ENCODE data around the gene SVIL.
"Not testable (repeated sequence)": the region's sequence is repeated elsewhere in the genome, so short reads cannot be mapped to it uniquely, and the experiment has no call there.

Gene SVIL

DNA sequence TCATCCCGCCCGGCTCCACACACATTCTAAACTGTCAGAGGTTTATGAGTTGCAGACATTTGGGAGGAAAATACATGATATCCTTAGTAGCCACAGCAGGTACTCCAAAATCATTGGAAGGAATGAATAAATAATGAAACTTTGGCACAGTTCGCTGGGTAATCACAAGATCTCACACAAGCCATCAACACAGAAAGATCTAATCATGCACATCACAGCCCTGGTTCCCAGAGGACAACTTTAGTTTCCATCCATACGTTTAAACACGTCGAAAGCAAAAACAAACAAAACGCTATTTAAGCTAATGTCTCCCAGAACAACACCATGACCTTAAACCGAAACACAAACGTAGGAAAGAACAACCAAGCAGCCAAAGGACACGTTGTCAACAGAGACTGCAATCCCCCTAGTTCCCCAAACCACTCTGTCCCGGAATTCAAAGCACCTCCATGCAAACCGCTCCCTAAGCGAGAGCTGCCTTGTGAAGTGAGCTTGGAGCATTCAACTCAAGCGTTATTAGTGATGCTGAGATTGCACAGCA lies 12.3 kb downstream of the SVIL start:
- no peak for DNase-seq (ENCODE audit: low read depth in 2 of 2)

DNA sequence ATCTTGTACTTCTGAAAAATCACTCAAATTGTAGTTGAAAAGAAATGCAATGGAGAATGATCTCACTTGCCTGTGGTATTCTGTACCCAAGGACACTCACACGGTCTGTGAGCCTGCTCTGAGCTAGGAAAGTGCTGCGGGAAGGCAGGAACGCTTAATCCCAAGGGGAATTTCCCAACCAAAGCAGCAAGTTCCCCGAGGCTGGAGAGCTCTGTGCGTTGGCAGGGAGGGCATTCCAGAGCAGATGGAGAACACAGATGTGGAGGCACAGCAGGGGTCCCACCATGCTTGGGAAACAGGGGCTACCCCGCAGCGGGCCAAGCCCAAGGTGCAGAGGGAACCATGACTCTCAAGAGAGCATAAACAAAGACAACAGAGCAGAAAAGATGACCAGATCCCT lies 13.6 kb downstream of the SVIL start:
- no peak for DNase-seq (ENCODE audit: low read depth in 2 of 2)

DNA sequence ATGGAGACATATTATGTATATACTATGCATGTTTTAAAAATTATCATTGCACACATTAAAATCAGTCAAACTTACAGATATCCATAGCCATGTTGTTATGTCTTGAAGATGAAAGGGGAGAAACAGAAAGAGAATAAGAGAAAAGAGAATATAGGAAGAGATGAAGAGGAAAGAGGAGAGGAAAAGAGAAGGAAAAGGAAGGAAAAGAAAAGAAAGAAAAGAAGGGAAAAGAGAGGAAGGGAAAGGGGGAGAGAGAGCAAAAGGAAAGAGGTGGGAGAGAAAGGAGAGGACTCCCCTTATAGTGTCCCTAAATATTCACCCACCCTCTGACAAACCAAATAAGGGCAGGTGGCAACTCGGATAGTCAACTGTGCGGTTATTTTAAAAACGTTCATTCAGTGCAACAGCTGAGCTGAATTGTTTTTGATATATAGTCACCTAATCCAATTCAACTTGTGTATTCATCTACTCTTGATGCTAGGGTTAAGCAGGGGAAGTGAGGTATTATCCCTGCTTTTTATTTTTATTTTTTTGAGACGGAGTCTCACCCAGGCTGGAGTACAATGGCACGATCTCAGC lies 14.6 kb downstream of the SVIL start:
- no peak for DNase-seq (ENCODE audit: low read depth in 2 of 2)

DNA sequence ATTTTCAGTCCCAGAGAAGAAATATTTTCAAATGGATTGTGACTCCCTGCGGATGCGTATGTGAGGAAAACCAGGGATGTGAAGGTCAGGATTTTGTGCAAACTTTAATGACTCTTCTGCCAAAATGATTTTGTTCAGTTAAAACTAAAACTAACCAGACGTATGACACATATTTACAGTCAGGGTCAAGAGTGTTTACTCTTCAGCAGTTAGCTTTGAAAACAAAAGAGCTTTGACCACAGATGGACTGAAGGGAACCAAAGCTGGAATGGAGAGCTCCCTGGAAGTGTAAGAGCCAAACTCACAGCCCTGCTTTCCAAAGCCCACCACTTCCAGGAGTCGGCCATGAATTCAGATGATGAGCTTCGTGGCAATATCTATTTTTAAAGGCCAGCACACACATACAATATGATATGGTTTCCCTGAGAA lies 15.5 kb downstream of the SVIL start:
- DNase-seq (ENCODE audit: low read depth in 2 of 2): no peak

DNA sequence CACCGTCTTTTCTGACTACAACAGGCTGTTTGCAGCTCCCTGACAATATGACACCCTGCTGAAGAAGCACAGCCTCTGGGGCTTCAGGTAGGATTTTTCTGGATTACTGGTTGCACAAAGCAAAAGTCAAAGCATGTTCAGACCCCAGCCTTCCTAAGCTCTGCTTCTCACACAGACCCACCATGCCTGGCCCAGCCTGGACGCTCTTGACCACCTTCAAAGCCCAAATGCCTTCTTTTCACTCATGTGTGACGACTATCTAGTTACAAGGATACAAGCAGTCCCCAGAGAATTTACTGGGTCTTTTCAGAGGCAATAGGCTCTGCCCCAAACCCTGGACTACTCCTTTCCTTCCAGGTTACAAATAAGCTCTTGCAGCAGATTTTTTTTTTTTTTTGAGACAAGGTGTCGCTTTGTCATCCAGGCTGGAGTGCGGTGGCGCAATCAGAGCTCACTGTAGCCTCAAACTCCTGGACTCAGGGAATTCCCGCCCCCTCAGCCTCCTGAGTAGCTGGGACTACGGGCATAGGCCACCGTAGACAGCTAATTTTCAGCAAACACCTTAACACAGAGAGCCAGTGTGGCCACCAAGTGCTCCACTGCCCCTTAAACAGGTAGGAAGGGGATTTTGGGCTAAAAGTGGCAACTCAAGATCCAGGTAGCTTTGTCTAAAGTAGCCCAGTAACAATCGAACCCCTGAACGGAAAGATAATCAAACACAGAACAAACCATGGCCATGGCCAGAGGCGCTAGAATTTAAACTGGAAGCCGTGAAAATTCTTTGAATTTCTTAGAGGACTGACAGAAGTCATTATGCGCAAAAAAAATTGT lies 16.2 kb downstream of the SVIL start:
- no peak for DNase-seq (ENCODE audit: low read depth in 2 of 2)

DNA sequence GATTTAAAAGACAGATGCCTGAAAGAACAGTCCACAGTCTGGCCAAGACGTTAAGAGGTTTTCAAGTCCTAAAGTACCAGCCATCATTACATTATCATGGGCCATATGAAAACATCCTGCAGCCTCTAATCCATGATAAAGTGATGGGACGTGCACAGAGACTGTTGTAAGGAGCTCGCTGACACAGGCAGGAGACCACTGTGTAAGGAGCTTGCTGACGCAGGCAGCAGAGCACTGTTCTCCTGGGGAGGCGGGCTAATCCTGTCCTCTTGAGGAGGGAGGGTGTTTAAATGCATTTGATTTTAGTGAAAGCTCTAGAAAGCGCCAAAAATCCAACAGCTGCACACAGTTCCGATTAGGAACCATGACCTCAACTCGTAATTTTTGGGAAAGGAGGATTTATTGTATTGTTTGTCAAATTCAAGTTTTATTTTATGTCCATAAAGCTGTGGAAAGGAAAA lies 16.9 kb downstream of the SVIL start:
- no peak for DNase-seq (ENCODE audit: low read depth in 2 of 2)

DNA sequence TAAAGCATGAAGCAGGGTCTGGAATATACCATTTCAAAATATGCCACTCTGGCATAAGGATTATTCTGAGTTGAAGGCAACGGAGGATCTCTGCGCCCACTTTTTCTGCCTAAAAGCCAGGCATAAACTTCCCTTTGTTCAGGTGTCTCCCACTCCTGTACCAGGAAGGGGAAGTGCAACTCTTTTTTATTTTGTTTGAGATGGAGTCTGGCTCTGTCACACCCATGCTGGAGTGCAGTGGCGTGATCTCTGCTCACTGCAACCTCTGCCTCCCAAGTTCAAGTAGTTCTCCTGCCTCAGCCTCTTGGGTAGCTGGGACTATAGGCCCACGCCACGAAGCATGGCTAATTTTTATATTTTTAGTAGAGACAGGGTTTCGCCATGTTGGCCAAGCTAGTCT lies 18.2 kb downstream of the SVIL start:
- DNase-seq (ENCODE audit: low read depth in 2 of 2): no peak

DNA sequence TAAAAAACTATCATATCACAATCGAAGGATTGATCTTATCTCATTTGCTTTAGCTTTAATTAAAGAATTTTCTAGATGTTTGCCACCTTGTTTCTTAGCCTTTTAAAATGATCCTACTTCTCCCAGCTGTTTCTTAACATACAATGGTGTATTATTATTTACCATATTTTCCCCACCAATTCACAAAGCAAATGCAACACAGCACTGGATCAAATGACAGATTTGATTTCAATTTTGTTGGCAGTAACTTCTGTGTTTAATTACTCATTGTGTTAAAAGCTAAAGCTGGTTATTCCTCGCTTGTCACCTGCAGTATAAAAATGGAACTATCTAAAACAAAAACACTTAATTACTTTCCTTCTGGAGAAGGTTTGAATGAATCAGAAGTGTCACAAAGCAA lies 19.6 kb downstream of the SVIL start:
- DNase-seq (ENCODE audit: low read depth in 2 of 2): no peak

DNA sequence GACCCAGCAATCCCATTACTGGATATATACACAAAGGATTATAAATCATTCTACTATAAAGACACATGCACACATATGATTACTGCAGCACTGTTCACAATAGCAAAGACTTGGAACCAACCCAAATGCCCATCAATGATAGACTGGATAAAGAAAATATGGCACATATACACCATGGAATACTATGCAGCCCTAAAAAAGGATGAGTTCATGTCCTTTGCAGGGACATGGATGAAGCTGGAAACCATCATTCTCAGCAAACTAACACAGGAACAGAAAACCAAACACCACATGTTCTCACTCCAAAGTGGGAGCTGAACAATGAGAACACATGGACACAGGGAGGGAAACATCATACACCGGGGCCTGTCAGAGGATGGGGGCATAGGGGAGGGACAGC lies 20.5 kb downstream of the SVIL start:
- DNase-seq (ENCODE audit: low read depth in 2 of 2): not testable (repeated sequence)

DNA sequence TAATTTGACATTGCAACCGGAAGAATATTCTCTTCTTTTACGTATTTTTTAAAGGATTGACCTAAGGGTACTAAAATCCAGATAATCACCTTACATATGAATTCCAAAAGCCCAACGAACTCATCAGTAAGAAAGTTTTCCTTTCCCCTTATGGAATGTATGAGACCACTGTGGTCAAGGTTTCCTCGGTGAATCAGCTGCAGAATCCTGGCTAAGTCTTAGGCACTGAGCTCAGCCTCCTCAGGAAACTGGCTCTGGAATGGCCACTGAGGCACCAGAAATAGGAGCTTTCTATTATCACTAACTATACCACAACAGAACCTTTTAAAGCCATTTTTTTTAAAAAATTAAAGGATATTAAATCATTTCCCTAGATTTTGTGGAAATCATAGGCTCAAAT lies 21.0 kb downstream of the SVIL start:
- no peak for DNase-seq (ENCODE audit: low read depth in 2 of 2)

DNA sequence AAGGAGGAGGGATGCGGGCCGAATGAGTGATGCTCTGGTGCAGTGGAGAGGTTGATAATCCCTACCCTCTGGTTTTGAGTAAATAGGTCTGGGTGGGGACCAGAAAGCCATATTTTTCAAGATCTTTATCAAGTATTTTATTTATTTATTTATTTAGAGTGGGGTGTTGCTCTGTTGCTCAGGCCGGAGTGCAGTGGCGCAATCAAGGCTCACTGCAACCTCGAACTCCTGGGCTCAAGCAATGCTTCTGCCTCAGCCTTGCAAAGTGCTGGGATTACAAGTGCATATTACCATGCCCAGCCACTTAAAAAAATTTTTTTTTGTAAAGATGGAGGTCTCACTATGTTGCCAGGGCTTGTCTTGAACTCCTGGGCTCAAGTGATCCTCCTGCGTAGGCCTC lies 21.6 kb downstream of the SVIL start:
- no peak for DNase-seq (ENCODE audit: low read depth in 2 of 2)

DNA sequence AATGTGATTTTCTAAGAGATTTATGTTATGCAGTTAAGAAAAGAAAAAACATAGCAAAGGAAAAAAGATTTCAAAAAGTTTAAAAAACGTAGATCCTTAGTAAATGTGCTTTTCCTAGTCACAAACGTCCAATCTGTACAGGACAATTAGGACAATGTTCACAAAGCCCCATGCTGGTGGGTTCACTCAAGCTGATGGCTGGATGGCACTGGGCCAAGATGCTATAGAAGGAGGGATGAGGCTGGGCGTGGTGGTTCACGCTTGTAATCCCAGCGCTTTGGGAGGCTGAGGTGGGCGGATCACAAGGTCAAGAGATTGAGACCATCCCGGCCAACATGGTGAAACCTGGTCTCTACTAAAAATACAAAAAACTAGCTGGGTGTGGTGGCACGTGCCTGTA lies 22.1 kb downstream of the SVIL start:
- DNase-seq (ENCODE audit: low read depth in 2 of 2): no peak

DNA sequence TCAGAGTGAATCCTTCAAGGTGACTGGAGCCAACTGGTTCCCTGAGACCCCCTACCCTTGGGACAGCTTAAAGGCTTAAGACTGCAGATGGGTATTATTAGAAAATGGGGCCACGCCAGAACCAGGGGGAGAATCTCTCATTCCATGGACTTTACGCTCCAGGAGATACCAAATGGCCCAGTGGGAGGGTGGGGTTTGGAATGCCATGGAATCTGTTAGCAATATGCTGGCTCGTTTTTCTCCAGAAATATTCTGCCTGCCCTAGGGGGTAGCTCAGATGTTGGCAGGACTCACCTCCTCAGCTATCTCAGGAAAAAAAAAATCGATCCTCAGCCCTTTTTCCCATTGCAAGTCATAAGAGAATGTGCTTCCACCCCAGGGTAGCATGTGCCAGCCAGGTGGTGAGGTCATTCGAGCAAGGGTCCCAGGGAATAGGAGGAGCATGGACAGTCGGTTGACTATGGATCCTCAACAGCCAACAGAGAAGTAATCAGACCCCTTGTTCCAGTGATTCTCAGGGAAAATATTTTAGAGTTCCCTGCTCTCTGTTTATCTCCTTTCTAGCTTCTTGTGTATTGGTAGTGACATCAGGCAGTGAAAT lies 22.9 kb downstream of the SVIL start:
- no peak for DNase-seq (ENCODE audit: low read depth in 2 of 2)

DNA sequence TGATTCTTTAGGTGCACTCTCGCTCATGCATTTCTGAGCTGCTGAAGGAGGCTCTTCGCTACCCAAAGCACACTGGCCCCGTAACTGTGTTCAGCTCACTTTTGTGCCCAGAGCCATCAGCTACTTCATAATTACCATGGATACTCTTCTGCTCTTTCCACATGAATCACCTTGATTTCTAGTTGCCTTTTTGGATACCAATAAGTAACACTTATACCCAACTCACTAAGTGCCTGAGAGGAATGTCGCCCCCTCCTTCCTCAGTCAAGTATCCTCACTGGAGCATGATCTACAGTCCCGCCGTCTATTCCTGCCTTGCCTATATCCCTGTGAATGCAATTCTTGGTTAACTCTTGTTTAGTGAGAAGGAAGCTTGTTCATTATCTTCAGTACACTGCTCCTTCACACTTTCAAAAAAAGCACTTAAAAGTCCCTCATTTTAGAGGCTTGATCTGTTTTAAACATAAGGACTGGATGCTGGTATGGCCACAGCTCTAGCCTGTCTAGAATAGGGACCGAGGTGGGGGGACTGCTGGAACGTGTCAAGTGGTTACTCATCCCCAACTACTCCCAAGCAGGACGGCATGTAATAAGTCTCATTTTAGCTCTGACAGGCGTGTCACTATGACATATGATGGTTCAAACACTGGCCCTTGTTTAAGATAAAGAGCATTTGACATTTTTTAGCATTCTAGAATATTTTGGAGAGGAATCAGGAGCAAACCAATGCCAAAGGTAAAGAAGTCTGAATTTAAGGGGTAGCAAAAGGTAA lies 23.7 kb downstream of the SVIL start:
- DNase-seq (ENCODE audit: low read depth in 2 of 2): no peak

DNA sequence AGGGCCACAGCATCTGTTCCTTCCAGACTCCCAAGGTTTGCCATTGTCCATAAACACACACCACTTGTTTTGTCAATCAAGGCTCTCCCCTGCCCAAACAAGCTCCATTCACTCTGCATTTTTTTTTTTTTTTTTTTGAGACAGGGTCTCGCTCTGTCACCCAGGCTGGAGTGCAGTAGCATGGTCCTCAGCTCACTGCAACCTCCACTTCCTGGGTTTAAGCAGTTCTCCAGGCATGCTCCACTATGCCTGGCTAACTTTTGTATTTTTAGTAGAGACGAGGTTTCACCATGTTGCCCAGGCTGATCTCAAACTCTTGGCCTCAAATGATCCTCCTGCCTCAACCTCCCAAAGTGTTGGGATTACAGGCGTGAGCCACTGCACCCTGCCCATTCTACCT lies 24.4 kb downstream of the SVIL start:
- DNase-seq (ENCODE audit: low read depth in 2 of 2): not testable (repeated sequence)

DNA sequence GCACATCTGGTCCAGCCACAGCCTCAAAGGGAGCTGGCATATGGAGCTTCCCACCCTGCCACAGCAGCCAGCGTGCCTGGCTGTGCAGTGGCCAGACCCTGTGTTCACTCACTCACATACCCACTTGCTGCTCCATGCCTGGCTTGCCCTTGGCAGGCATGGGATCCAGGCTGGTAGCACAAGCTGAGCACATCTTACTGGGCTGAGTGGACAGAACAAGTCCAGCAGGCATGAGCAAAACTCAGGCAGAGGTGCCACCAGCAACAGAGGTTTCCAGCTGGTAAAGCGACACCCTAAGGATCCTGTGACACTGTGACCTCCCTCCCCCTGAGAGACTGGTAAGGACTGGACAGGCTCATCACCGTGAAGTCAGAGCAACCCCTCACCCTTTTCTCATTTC lies 25.1 kb downstream of the SVIL start:
- no peak for DNase-seq (ENCODE audit: low read depth in 2 of 2)

DNA sequence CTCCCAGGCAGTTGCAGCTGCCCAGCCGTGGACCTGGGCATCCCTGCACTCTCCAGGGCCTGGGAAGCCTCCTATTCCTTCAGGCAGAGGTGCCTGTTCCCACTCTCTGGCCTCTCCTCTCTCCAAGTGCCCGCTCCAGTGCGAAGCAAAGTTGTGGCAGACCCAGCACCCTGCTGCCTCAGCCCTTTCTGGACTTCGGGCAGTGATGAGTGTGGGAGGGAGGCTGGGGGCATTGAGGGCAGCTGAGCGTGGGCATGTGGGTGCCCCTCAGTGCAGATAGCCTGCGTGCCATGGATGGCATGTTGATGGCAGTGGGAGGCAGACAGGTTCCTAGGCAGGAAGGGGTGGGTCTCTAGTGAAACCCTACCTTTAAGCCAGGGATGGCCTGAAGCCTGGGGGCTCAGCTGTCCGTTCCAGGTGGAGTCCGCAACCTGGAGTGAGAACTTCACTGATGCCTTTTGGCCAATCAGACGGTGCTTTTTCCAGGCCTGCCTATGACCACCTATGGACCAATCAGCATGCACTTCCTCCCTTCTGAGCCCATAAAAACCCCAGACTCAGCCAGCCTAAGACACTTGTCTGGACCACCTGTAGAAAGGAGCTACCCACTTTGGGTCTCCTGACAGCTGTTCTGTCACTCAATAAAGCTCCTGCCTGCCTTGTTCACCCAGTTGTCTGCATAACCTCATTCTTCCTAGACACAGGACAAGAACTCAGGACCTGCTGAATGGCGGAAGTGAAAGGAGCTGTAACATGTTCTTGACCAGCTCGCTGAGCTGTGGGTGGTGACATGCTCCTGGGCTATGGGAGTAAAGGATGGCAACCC lies 26.1 kb downstream of the SVIL start:
- no peak for DNase-seq (ENCODE audit: low read depth in 2 of 2)

DNA sequence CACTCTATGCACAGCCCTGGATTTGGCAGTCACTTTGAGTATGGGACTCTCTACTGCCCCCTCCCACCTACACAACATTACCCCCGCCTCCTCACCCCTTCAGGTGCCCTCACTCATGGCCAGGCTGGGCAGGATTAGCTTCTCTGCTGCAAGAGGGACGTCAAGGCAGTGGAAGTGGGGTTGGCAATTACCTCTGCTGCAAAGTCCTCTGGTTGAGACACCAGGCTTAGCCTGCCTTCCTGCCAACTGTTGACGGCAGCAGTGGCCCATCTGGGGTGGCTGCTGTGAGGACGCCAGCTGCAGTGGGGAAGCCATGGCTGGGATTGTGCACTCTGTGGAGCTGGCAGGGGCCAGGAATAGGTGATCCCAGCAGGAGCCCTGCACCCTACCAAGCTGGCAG lies 26.7 kb downstream of the SVIL start:
- DNase-seq (ENCODE audit: low read depth in 2 of 2): no peak

DNA sequence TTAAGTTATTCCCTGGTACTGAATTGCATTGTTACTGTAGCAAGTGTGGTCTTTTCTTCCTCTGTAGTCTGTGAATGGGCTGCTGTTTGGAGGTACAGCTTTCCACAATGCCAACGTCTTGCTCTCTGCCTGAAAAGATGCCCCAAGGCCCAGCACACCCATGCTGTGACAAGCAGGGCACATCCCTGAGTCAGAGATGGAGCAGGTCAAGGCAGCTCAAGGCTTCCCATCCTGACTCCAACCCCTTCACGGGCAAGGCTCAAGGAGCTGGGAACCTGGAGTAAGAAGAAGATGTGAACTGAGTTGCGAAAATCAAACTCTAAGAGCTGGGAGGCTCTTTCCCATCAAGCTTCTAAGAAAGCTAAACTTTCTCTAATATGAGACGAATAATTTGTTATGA lies 27.2 kb downstream of the SVIL start:
- DNase-seq (ENCODE audit: low read depth in 2 of 2): no peak

DNA sequence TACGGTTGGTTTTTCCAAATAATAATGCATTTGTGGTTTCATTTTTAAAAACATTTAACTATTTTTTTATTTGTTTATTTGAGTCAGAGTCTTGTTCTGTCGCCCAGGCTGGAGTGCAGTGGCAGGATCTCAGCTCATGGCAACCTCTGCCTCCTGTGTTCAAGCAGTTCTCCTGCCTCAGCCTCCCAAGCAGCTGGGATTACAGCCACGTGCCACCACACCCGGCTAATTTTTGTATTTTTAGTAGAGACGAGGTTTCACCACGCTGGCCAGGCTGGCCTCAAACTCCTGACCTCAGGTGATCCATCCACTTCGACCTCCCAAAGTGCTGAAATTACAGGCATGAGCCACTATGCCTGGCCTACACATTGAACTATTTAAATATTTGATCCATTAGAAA lies 28.1 kb downstream of the SVIL start:
- not testable (repeated sequence) for DNase-seq (ENCODE audit: low read depth in 2 of 2)

DNA sequence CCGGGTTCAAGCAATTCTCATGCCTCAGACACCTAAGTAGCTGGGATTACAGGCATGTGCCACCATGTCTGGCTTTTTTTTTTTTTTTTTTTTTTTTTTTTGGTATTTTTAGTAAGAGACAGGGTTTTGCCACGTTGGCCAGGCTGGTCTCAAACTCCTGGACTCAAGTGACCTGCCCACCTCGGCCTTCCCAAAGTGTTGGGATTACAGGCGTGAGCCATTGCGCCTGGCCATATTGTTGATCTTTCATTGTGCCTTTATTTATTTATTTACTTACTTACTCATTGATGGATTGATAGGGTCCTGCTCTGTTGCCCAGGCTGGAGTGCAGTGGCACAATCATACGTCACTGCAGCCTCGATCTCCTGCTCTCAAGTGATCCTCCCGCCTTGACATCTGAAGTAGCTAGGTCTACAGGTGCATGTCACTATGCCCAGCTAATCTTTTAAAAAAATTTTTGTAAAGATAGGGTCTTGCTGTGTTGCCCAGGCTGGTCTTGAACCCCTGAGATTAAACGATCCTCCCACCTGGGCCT lies 30.4 kb downstream of the SVIL start:
- DNase-seq (ENCODE audit: low read depth in 2 of 2): no peak

Measured in stimulated activated CD4-positive, alpha-beta T cell treated with anti-CD3 and anti-CD28 coated beads, Interleukin-12 subunit alpha, Interleukin-12 subunit beta, amount 100 ng/mL, for 24 hours (primary cell).